GM21381 (cell line): ENCODE data around the gene KCNQ4.
A peak's percentile ranks its signal among the peaks of the same experiment; 100 is the strongest.

Experiments
- ATAC-seq: cut with Tn5 transposase; IDR thresholded peaks from one replicate; pipeline ENCODE4 v1.9.1; 2021; ENCODE audit warnings: mild to moderate bottlenecking, moderate library complexity; ENCODE audit not compliant: unreplicated experiment

Gene KCNQ4

DNA sequence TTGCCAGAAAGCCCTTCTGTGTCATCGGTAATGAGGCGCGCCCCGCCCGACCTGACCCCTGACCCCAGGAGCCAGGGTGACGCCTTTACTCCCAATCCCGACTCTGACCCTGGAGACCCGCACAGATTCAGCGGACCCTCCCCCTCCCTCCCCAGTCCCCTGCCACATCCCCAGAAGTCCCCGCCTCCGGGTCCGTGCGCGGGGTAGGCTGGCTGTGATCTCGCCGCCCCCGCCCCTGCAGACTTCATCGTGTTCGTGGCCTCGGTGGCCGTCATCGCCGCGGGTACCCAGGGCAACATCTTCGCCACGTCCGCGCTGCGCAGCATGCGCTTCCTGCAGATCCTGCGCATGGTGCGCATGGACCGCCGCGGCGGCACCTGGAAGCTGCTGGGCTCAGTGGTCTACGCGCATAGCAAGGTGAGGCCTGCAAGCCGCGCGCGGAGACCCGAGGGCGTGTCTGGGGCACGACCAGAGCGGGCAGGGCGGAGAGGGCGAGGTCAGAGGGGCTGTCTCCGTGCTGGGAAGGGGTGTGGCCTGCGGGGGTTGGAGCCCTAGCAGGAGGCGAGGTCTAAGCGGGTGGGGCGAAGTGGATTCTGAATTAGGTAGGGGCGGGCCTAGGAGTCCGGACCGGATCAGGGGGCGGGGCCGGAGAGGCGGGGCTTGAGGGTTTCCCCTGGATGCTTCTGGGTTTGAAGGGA lies 34.8 kb downstream of the KCNQ4 start:
- ATAC-seq: peak; percentile 71

DNA sequence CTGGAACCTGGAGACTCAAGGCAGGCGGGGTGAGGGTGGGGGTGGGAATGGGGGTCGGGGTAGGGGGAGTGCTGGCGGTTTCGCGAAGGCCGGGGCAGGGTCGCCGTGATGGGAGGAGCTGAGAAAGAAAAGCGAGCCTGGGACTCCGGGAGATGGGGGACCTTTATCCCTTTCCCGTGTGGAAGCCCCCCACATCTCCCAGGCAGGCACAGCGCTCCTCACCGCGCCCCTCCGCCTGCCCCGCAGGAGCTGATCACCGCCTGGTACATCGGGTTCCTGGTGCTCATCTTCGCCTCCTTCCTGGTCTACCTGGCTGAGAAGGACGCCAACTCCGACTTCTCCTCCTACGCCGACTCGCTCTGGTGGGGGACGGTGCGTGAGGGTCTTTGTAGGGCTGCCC lies 35.5 kb downstream of the KCNQ4 start:
- no peak for ATAC-seq

GRCh38 chr1:40820251-40820797 lies 36.7 kb downstream of the KCNQ4 start:
- no peak for ATAC-seq

DNA sequence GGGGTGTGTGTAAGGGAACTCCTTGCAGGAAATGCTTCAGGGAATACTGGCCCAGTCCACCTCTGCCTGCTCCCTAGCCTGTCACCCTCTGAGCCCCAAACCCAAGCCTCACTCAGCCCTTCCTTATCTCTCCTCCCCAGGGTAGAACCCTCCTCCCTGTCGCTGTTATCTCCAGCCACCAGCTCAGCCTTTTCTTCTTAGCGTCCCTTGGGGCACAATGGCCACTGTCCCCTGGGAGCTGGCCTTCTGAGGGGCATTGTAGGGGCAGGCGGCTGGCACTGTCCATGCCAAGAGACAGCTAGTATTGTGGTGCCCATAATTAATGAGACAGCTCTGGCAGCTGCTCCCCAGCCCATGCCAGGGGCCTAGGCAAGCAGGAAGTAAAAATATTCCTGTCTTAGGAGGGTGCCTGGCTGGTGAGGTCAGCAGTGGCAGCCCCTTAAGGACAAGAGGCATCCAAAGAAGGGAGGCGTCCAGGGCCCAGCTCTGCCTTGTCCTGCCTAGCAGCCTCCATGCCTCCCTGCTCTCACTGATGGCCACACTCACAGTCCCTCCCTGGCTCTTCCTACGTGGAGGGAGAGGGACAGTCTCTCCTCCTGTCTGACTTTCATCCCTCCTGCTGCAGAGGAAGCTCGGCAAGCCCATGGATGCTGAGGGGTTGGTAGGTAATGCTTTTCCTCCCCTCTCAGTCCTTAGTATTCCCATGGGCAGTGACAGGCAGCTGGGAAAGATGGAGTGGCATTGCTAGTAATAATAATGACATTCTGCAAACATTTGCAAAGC lies 37.5 kb downstream of the KCNQ4 start:
- ATAC-seq: no peak

DNA sequence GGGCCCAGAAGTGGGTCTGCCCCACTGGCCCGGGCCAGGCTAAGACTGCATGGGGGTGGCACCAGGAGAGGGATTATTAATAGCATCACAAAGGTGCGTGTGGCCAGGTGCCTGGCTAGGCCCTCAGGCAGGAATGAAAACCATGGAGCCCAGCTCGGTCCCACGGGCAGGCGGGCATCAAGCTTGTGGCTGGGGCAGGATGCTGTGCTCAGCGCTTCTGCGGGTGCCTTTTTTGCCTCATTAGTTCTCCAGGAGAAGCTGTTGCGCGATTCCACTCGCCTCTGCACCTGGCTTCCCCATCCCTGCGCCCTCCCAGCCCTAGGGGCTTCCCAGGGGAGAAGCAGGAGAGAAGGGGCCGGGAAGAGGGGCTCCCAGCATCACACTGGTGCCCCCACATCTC lies 39.3 kb downstream of the KCNQ4 start:
- ATAC-seq: no peak

DNA sequence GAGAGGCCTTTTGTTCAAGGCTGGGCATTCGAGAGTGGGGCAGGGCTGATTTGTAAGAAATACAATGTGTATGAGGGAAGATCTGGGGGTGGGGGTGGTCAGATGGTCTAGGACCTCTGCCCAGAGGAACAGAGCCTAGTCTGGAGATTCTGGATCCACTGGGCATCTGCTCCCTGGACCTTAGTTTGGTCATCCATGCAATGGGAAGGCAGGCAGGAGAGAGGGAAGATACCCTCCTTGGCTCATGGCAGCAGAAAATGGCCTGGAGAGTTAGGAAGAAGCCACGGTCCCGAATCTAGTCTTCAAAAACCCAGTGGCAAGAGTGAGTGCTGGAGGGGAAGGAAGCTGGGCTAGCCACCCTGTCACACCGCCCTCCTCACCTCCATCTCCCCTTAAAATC lies 39.8 kb downstream of the KCNQ4 start:
- ATAC-seq: no peak

DNA sequence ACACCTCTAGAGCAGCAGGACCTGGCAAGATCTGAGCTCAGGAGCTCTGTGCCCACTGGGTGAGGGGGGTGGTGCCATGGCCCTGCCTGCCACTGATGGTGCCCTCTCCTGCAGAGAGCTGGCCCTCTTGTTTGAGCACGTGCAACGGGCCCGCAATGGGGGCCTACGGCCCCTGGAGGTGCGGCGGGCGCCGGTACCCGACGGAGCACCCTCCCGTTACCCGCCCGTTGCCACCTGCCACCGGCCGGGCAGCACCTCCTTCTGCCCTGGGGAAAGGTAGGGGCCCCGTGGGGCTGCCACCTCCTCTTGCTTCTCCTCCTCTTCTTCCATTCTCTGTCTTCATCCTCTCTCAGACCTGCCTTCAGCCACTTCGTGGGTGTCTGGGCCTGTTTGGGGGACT lies 40.4 kb downstream of the KCNQ4 start:
- no peak for ATAC-seq

GRCh38 chr1:40824591-40825434 lies 41.2 kb downstream of the KCNQ4 start:
- no peak for ATAC-seq

GRCh38 chr1:40825435-40825788 lies 41.8 kb downstream of the KCNQ4 start:
- no peak for ATAC-seq

GRCh38 chr1:40825996-40826395 lies 42.4 kb downstream of the KCNQ4 start:
- no peak for ATAC-seq

DNA sequence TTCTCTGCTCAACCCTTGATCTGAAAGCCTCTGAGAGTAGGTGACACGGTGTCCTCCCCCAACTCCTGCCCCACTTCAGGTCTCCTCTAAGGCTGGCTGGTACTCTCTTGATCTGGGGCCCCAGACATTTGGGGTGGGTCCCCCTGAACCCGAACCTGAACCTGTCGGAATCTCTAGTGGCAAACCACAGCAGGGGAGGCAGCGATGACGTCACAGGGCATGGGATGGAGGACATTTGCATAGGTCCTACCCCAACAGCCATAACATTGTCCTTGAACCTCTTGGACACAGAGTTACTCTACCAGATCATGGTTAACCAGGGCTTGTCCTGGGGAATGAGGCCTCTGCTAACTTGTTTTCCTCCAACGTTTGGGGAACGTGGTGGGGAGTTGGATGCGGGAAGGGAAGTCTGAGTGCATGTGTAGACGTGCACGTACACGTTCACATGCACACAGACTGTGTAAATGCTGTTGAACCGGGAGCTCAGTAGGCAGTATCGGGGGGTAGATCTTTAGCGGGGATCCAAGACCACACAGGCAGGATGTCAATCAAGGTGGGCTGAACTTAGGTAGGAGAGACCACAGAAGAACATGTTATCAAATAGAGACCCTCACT lies 46.2 kb downstream of the KCNQ4 start:
- ATAC-seq: no peak

GRCh38 chr1:40830419-40830943 lies 46.9 kb downstream of the KCNQ4 start:
- ATAC-seq: no peak

DNA sequence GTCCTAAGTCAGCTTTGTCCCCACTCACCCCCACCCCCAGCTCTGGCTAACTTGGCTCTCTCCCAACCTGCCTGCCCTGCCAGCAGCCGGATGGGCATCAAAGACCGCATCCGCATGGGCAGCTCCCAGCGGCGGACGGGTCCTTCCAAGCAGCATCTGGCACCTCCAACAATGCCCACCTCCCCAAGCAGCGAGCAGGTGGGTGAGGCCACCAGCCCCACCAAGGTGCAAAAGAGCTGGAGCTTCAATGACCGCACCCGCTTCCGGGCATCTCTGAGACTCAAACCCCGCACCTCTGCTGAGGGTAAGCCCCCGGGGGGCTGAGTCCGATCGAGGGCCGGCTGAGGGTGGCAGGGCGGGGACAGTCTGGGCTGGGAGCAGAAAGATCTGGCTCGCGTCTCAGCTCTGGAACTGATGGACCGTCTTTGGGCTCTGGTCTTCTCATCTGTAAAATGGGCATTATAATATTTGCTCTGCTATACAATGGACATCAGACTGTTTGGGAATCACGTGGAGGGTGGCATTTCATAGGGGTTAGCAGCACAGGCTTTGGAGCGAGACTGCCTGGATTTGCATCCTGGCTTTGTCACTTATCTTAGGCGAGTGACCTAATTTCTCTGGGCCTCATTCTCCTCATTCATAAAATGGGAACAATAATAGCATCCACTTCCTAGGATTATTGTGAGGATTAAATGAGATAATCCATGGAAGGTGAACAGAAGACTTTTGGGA lies 47.6 kb downstream of the KCNQ4 start:
- no peak for ATAC-seq

DNA sequence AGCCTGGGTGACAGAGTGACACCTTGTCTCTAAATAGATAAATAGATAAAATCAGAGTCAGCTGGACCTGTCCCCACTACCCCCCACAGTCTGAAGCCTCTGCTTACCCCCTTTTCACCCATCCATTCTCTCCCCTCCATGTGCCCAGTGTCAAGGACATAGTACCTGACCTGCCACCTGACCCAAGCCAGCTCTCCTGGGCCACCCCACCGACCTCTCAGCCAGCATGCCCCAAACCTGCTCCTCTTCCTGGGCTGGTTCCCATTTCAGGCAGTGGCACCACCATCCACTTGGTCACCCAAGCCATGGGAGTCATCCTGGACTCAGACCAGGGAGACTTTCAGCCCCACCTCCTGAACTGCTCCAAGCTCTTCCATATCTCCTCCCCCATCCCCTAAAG lies 50.4 kb downstream of the KCNQ4 start:
- ATAC-seq: no peak

DNA sequence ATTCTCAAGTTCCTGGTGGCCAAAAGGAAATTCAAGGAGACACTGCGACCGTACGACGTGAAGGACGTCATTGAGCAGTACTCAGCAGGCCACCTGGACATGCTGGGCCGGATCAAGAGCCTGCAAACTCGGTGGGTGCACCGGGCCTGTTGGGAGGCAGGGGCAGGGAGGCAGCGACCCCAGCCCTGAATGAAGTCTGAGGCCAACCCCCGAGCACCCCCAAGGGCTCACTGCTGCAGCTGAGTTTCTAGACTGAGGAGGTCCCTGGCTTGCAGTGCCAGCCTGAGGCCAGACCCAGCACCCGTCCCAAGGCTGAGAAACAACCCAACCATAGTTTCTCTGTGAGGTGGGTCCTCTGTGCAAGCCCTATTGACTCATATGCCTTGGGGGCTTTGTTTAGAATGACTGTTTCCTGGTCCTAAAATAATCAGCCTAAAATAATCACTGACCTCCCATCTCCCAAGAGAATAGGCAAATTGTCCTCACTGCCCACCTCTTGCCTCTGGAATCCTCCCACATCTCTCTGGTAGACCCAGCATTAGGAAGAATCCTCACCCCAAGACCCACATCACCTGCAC lies 51.5 kb downstream of the KCNQ4 start:
- no peak for ATAC-seq

GRCh38 chr1:40836283-40836682 lies 52.7 kb downstream of the KCNQ4 start:
- no peak for ATAC-seq

- no peak for ATAC-seq
These were observed 54.0 kb downstream of the KCNQ4 start for GRCh38 chr1:40837601-40838000.

- no peak for ATAC-seq
These were observed 54.7 kb downstream of the KCNQ4 start for GRCh38 chr1:40838045-40838979.
